LNCAP (cell line): ENCODE data around the gene LEMD3.

Source experiments
- CTCF ChIP-seq: fragments of 450-650 bp; IDR thresholded peaks from 2 replicates; pipeline ENCODE4 v1.5.1; 2017; ENCODE audit warnings: mild to moderate bottlenecking

LEMD3 gene

GRCh38 chr12:65171073-65171472, 1.7 kb downstream of the LEMD3 start:
- no peak for TF ChIP-seq CTCF

- TF ChIP-seq CTCF = no peak
These were observed 2.5 kb downstream of the LEMD3 start for GRCh38 chr12:65171870-65172269.

- TF ChIP-seq CTCF = no peak
These were observed 6.0 kb downstream of the LEMD3 start for GRCh38 chr12:65175385-65175784.

GRCh38 chr12:65182012-65182739, 12.8 kb downstream of the LEMD3 start:
- TF ChIP-seq CTCF = no peak

GRCh38 chr12:65184176-65184857, 14.9 kb downstream of the LEMD3 start:
- TF ChIP-seq CTCF = no peak

GRCh38 chr12:65184858-65185229, 15.5 kb downstream of the LEMD3 start:
- TF ChIP-seq CTCF = no peak

- no peak for TF ChIP-seq CTCF
These were observed 18.3 kb downstream of the LEMD3 start for GRCh38 chr12:65187665-65188064.
